Renal pelvis (tissue), 4 donors: ENCODE measurements around the gene BMPER. TPM values are rescaled to one million over a fixed set of nuclear protein-coding genes. Genes with fewer than 3 reads are reported as not detected.

Source experiments
- DNase-seq: peaks from one replicate; pipeline ENCODE4 v3.0.0-alpha.2; 2013
- polyA plus RNA-seq, 3 donors: library from polyadenylated mRNA; unstranded; fragments of 120-200 nt; gene quantifications; one replicate each; pipeline ENCODE4 v1.2.1, GENCODE V29; 2013; ENCODE audit not compliant: insufficient read length in 3 of 3

BMPER gene
- polyA plus RNA-seq, 3 donors: 10.4 to 27.8 (median 20.4) TPM

DNA sequence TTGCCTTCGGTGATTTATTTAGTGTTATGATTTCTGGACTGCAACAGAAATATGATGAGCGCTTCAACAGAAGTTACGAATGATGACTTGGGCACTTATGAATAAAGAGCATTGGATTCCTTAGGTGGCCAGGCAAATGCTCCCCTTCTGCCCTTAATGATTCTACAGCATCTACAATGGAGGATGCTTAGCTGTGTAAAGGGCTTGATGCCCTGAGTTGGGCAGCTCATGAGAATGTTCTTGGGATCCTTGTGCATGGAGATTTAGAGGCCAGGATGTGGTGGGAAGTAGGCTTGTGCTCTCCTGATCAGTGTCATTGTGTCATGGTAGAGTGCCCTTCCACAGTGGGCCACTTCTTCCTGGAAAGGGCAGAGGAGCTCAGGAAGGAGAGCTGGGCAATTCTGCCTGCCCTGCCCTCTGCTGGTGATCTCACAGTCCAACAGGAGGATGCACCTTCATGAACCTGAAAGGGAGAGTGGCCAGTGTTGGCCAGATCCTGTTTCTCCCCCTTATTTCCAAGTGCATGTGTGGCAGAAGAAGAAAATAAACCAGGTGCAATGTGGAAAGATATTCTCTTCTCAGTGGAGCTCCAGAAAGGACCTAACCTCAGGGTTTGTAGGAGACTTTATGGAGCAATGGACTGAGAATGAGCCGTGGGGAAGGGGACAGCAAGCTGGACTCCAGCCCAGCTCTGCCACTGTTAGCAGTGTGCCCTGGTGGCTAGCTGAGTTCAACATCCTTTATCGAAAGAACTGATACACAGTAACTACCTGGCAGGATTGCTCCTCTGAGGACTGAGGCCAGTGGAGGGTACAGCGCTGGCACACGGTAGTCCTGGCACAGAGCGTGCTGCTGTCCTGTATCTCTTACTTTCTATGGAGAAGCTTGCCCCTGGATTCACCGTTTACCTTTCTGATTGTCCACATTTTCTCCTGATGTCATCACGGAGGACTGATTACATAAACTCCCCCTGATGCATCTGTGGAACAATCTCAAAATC lies 182.9 kb downstream of the BMPER start:
- no peak for DNase-seq

DNA sequence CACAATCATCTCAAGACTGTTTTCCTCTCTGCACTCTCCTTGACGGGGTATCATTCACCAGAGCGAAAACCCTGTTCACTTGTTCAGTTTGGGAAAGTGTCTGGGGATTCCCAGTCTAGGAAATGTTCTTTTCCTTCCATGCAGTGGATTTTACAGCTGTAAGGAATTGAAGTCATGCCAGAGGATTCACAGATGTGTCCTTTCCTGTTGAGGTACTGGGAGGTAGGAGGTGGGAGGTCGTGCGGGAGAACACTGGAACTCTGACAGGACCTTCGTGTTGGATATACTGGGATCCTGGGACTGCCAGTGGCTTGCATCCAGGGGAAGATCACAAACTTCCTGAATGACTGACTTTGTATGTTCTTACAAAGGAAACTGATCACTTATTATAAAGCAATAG lies 185.5 kb downstream of the BMPER start:
- no peak for DNase-seq

DNA sequence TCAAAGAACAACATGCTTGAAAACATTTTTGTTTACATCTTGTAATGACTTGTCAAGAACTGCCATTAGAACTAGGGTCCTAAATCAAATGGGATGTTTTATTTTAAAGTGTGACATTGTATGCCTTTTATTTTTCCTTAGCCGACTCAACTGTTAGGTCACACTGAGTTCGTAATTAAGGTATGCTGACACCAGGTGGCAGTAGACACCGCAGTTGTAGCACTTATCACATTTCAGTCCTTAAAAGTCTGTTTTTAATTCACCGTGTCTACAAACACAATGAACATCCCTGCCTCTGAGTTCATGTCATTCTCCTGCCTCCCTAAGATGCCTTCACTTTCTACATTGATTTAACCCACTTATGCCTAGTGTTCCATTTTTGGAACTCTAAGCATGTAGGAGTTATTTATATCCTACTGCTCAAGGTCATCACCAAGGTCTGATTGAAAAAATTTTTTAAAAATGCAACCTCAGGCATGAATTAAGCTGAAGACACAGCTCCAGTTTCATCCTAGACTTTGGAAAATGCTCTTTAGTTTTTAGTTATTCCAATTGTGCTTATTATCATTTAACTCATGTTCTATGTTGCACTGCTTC lies 186.1 kb downstream of the BMPER start:
- no peak for DNase-seq

DNA sequence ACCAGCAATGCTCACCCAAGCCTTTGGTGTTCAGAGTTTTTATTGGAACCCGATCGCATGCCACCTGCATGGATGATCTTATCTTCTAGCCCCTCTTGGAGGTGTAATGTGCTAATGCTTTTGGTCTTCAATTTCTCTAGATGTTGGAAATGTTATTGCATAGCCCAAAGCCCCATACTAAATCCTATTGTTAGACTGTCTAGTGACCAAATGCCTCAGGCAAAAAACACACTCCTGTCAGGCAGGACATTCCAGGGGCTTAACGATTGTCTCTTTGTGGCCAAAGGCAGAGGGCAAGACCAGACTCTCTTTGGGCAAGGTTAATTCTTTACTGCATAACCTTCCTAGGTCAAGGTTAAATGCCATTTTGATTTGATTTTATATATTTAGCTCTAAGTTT lies 187.9 kb downstream of the BMPER start:
- DNase-seq: no peak

DNA sequence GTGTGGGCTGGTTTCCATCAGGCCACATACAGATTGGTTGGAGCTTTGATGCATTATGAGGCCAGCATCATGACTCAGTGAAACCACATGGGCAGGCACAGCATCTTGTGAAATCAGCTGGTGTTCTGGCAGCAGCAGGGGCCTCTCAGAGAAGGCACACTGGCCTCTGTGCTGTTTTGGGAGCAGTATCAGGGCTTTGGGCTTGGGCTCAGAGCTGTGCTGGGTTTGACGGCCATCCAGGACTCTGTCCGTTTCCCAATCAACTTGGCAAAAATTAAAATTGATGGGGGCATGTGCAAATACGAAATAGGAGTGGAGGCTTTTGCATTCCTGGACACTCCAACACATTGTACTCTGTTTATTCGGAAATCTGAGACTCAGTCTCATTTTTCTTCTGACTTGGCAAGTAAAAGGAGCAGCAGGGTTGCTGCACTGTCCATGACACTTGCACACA lies 190.9 kb downstream of the BMPER start:
- DNase-seq: peak; percentile 63

DNA sequence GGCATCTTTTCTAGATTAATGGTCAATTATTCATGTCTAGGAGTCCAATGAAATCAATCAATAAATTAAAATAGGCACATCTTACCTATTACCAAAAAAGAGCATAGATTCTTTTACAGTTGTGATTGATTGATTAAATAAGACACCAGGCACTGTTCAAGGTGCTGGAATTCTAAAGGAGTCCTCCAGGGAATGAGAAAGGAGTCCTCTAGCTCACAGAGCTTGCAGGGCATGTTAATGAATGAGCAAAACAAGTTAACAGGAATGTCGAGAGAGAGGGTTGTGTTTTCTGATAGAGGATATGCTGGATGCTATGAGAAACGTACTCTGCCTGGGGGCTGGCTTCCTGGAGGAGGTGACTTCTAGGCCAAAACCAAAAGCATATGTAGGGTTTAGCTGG lies 191.4 kb downstream of the BMPER start:
- no peak for DNase-seq

DNA sequence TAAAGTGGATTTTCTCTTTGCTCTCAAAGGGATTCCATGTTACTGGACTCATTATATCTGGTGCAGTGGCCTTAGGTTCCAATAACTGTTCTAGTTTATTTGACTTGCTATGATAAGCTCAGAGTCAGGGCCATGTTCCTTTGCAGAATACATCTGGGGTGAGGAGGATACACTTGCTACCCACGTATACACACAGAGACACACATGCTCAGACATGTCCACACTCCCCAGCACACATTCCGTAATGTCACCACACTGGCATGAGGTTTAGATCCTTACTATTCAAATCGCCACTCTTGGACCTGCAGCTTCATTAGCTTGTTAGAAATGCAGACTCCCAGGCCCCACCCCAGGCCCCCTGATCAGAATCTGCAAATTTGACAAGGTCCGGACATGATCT lies 195.3 kb downstream of the BMPER start:
- no peak for DNase-seq

DNA sequence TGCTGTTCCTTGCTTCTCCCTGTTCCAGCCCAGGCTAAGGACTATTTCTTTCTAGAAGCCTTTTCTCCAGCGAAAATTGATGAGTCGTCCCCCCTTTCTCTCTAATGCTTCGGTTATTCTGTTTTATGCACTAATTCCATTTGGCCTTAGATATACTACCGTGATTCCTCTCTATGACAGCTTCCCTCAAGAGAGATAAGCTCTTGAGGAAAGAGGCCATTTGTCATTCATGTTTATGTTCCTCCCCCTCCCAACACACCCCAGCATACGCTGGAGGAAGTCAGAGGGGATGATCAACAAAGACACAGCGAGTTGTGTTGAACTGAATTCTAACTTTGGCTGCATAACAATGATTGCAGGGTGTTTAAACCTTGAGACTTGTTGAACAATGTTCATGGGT lies 198.8 kb downstream of the BMPER start:
- no peak for DNase-seq

DNA sequence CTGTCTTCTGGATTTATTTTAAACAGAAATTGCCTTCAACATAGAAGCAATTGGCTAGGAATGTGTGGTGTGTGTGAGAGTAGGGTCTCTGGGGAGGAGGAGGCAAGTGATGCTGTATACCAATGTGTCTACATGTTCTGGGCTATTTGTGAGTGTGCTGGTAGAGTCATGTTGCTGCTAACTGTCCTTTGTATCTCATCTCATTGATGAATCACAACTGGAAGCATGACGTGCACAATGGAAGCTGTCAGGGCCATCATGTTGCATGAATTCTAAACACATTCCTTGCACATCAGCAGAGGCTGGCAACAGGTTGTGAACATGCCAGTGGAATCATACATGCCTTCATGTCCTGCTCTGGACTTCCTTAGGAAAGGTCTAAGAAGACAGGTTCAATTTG lies 199.7 kb downstream of the BMPER start:
- DNase-seq: no peak

DNA sequence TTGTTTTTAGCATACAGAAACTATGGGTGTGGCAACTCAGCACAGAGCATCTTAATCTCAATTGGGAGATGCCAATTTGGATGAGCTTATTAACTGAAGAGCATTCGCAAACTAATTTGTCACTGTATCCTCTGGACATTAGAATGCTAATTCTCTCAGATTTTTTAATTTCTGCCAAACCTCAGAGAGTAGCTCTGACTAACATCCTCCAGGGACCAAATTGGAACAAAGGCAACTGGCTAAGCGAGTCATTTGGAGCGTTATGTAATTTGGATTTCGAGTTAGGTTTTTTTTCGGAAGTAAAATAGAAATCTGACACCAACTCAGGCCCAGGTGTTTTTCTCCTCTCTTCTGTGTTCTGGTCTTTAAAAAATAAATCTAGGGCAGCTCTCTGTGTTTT lies 201.9 kb downstream of the BMPER start:
- no peak for DNase-seq

DNA sequence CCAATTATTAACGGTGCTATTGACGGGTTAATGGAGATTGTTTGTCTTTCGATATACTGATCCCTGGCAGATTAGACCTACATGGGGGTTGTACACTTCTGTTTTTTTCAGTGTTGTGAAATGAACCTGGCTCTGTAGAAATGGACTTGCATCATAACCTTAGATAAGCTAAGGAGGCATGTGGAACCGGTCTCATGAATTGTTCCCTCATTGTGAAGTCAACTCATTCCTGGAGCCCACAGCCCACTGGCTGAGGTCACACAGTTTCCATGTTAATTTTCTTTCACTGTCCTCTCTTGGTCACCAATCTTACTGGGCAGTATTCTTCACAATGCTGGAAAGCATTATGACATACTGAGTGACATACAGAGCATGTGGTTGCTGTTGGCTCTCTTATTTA lies 202.8 kb downstream of the BMPER start:
- no peak for DNase-seq

DNA sequence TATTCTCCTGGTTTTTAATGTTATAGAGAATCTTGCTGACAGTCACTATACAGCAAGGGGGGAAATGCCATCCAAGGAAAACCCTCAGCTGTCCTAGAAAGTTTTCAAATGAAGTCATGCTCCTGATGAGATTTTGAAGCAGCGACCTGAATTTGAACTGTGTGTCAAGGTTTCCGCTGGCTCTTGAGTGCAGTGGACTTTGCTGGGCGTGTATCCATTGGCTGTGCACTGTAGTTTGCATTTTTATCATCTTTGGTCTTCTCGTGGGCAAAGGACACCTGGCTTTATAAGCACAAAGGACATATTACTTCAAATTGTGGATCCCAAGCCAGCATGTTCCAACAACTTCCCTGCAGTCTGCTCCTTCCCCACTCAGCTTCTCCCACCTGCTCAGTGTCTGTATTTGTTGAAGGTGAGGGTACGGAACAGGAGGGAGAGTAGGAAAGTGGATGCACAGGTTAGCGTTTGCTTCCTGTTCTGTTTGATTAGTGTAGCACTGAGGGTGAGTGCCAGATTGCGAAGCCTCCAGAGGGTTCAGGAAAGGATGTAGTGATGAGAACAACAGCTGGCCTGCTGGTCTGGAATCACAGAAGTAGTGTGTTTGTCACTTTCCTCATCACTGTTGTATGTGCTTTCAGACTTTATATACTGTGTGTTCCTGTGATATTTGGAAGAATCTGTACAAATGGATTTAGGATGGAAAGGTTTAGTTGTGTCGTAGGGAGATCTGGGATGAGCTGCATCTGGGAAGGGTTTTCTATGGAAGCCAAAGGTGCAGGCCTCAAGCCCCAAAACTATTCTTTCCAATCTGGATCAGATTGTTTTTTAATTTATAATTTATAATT lies 204.8 kb downstream of the BMPER start:
- DNase-seq: no peak

DNA sequence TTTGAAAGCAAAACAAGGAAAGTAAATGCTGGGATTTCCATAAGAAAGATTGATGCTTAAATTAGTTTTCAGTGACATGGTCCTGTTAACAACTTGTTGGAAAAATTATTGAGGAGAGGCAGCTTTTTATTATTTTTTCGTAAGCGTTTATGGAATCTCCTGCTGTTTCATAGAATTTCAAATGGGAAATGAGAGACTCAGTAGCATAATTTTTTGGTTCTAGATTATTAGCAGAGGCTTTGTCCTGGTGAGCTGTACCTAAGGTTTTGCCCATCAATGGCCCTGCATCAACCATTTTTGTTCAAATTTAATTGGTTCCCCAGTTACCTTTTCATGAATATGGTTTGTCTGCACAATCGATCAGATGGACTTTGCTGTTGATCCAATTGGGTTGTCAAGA lies 205.7 kb downstream of the BMPER start:
- no peak for DNase-seq

DNA sequence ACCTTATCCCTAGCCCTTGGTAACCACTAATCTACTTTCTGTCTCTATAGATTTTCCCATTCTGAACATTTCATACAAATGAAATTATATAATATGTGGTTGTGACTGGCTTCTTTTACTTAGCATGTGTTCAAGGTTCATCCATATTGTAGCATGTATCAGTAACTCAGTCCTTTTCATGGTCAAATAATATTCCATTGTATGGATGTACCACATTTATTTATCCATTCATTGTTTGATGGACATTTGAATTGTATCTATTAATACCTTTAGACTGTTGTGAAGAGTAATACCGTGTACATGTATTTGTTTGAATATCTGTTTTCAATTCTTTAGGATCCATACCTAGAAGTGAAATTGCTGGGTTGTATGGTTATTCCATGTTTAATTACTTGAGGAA lies 210.2 kb downstream of the BMPER start:
- DNase-seq: no peak

DNA sequence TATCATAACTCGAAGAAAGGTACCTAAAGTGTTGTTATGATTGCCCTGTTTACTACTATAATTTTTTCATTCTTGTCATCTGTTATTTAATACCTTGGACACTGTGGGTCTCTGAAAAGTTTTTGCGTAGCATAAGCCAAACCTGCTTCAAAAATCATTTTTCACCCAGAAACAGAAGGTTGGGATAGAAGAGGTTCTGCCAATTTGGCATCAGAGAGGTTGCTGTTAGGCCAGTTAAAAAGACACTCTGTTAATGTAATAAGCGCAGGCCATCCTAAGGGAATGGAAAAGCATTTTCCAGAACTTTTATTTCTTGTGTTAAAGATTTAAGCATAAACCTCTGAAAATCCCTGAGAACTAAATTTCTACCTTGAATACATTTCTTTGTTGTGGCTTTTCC lies 212.2 kb downstream of the BMPER start:
- DNase-seq: no peak

DNA sequence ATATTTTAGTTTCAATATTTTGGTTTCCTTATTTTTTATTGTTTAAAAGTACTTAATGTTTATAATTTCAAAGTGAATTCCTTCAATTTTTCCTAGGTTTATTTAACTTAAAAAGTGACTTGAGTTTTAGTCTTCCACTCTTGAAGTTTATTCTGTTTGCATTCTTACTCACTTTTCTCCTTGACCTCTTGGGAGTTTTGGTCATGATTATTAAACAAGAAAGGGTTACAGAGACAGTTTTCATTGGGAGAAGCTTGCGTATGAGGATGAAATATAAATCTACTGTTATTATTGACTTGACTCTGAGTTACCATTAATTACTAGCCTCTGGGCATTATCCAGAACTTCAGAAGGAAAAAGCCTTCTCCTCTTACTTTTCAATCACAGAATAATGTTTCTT lies 216.0 kb downstream of the BMPER start:
- no peak for DNase-seq

DNA sequence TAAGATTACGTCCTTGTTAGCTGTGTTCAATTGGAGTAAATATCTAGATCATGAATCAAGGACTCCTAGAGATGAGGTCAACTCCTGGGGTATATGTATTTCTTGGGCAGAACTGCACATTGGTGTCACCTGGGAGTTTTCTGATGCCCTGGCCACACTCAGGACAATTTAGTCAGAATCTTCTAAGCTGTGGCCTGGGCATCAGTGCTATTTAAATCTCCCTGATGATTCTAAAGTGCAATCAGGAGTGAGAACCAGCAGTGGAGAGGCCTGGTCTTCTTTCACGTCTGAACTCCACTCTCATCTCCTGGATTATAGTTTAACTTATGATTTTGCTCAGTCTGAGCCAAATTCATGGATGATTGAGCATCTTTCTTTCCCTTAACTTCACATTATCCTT lies 218.0 kb downstream of the BMPER start:
- DNase-seq: no peak

DNA sequence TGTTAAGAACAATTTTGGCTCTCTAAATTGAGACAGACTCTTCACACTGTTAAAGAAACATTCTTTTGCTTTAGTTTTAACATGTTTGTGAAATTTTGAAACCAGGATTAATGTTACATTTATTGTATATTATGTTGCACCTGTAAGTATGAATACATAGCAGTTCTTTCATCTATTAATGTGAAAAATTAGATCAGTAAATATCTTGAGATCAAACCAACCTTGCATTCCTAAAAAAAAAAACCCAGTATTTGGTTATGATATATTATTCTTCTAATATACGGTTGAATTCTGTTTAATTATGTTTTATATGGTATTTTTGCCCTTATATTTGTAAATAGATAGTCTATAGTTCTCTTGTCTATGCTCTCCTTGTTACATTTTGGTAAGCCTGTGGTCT lies 219.4 kb downstream of the BMPER start:
- DNase-seq: no peak

DNA sequence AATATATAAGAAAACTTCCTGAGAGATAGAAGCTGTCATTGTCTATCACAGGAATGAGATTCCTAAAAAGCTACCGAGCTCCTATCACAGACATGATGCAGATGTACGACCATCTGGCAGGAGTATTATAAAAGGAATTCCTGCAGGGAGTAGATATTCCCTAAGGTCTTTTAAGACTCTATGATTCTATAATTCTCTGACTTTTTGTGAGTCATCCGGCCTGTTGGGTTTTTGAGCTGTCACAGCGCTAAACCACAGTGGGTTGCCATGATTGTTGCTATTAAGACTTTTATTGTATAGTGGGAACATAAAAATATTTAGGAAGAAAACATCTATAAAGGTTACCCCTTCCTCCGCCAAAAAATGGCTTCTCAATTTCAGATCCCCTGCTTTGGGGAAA lies 223.4 kb downstream of the BMPER start:
- no peak for DNase-seq

DNA sequence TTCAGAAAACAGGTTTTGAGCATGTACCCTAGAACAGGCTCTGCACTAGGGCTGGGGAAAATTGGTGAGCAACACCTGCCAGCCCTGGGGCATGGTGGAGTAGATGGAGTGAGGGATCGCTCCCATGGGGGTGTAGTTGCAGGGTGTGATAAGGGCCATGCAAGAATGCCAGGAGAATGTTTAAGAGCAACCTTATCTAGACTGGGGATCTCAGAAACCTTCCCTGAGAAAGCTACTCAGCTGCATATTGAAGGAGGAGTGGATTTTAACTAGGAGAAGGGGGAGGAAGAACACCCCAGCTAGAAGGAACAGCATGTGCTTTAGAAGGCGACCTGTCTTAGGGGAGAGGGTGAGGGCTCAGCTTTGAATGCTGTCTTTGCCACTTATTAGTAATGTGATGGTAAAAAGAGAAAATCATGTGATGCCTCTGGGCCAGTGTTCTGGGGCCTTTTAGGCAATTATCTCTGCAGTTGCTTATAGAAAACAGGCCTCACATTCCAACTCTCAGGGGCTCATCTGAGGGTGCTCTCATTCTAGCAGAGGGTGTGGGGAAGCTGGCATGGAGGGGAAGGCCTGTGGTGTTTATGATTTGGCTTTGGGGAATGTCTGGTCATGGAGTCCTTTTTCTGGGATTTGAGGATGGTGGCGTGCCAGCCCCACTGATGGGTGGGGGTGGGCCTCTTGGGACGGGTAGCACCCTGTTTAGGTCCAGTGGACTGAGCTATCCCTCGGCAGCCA lies 225.4 kb downstream of the BMPER start:
- no peak for DNase-seq

DNA sequence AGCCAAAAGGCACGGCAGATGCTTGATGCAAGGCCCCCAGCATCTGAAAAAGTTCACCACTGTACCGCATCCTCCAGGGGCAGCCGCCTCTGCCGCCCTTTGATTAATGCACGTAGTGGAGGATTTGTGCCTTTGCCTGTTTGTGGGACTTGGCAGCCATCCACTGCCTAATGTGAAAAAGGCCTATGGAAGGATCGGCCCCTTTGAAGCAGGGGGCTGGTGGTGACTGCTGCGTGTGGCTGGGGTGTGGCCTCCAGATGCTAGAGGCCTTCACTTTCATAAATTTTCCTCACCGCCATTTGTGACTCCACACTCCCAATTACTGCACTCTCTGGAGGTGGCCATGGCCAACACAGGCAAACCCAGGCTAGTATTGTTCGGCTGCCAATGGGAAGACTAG lies 226.0 kb downstream of the BMPER start:
- DNase-seq: no peak
